Measurements from ENCODE around the gene ZC3H11A.
"Not testable (repeated sequence)": the region's sequence is repeated elsewhere in the genome, so short reads cannot be mapped to it uniquely, and the experiment has no call there.

DNA sequence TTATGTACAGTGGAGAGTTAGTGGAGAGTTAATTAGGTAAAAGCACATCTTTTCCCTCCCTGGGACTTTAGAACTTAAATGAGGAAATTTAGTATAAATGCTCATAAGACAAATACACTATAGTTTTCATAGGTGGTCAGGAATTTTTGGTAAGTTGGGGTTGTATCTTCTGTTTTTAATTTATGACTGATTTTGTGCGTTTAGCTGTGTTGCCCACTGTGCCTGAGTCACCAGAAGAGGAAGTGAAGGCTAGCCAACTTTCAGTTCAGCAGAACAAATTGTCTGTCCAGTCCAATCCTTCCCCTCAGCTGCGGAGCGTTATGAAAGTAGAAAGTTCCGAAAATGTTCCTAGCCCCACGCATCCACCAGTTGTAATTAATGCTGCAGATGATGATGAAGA, 33.8 kb downstream of the ZC3H11A start:
- TF ChIP-seq, protein P1, sequence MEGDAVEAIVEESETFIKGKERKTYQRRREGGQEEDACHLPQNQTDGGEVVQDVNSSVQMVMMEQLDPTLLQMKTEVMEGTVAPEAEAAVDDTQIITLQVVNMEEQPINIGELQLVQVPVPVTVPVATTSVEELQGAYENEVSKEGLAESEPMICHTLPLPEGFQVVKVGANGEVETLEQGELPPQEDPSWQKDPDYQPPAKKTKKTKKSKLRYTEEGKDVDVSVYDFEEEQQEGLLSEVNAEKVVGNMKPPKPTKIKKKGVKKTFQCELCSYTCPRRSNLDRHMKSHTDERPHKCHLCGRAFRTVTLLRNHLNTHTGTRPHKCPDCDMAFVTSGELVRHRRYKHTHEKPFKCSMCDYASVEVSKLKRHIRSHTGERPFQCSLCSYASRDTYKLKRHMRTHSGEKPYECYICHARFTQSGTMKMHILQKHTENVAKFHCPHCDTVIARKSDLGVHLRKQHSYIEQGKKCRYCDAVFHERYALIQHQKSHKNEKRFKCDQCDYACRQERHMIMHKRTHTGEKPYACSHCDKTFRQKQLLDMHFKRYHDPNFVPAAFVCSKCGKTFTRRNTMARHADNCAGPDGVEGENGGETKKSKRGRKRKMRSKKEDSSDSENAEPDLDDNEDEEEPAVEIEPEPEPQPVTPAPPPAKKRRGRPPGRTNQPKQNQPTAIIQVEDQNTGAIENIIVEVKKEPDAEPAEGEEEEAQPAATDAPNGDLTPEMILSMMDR (IDR thresholded peaks at IDR 0.05 in 8 of 11, conservative IDR thresholded peaks at IDR 0.05 in 3 of 11) = not testable (repeated sequence)
- TF ChIP-seq POLR2A (IDR thresholded peaks at IDR 0.05) = not testable (repeated sequence)
- TF ChIP-seq POLR2AphosphoS5 (IDR thresholded peaks at IDR 0.05) = peak in 1 of 3 donors; percentile 47

All from spleen (tissue), 7 donors.